ENCODE data around the gene GAB3.

The GAB3 gene

GRCh38 chrX:154655346-154655745 is 95.5 kb downstream of the GAB3 start:
- TF ChIP-seq ZFX (IDR thresholded peaks at IDR 0.05; ENCODE audit: borderline replicate concordance) (no peak), CTCF (IDR thresholded peaks at IDR 0.05) (no peak)
- H3K27ac ChIP-seq: no peak overlapping the region

DNA sequence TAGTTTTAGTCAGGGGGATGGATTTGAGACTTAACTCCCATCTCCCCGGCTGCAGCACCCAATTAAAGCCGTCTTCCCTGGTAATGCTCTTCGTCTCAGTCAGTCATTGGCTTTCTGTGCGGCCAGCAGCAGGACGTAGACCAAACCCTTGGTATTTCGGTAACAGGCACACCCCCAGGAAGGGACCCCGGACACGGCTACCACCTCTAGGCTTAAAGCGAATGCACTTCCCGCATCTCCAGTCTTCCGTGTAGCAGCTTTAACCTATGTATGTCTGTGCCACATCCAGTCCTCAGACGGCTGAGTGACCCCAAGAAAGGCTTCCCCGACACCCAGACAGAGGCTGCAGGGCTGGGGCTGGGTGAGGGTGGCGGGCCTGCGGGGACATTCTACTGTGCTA is 96.0 kb downstream of the GAB3 start:
- H3K27ac ChIP-seq: no peak overlapping the region
- TF ChIP-seq ZFX (IDR thresholded peaks at IDR 0.05; ENCODE audit: borderline replicate concordance) (no peak), CTCF (IDR thresholded peaks at IDR 0.05) (no peak)

- no peak overlapping the region for H3K27ac ChIP-seq
- TF ChIP-seq ZFX (IDR thresholded peaks at IDR 0.05; ENCODE audit: borderline replicate concordance) (no peak), CTCF (IDR thresholded peaks at IDR 0.05) (no peak)
Observed at GRCh38 chrX:154654372-154654771, 96.5 kb downstream of the GAB3 start.

- H3K27ac ChIP-seq: peak within 1 kb of the TSS; percentile 59
Observed at GRCh38 chrX:154653413-154653812, 97.5 kb downstream of the GAB3 start, which contains the start of gene CTAG2. Gene CTAG2 (minus strand): TSS chrX:154653579. CDS start chrX:154653515, 64 bp downstream.

DNA sequence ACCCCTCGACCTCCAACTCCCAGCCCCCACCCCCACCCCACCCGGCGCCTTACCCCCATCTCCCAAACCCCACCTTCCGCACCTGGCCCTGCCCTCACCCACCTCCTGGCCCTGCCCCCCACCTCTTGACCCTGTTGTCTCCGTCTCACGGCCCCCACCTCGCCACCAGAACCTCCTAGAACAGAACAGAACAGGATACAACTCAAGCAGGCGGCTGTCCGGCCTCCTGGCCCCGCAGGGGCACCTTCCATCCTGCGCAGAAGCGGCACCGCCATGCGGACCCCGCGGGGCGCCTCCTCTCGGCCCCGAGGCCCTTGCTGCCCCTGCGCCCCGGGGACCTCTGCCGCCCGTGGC is 97.9 kb downstream of the GAB3 start:
- TF ChIP-seq ZFX (IDR thresholded peaks at IDR 0.05; ENCODE audit: borderline replicate concordance) (no peak), CTCF (IDR thresholded peaks at IDR 0.05) (no peak)
- H3K27ac ChIP-seq: peak overlapping the region; percentile 59

- H3K27ac ChIP-seq: peak overlapping the region; percentile 59
- no peak for TF ChIP-seq CTCF (IDR thresholded peaks at IDR 0.05)
- no peak for TF ChIP-seq ZFX (IDR thresholded peaks at IDR 0.05; ENCODE audit: borderline replicate concordance)
Observed at GRCh38 chrX:154652311-154653047, 98.4 kb downstream of the GAB3 start.

DNA sequence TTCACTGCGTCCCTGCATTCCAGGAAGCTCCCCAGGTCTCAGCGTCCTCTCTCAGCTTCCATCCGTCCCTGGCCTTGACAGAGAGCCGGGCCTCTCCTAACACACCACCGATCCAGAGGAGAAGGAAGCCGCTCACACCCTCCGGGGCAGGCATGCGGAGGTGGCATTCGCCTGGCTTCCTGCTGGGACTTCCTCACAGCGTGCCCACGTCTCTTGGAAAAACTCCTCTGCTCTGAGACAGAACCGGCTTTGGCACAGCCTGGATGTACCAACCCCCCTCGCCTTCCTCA is 100.7 kb downstream of the GAB3 start:
- no peak for TF ChIP-seq CTCF (IDR thresholded peaks at IDR 0.05)
- no peak overlapping the region for H3K27ac ChIP-seq

All from 22Rv1 (cell line).